Pancreas (tissue), 10 donors: Measurements from ENCODE around the gene PLCG2. TPM values are rescaled to one million over a fixed set of nuclear protein-coding genes. Genes with fewer than 3 reads are reported as not detected.
"Not testable (repeated sequence)": the region's sequence is repeated elsewhere in the genome, so short reads cannot be mapped to it uniquely, and the experiment has no call there.

ENCODE experiments used
- ATAC-seq, 4 donors: fragments of 200-7000 bp; cut with Tn5 transposase; one replicate each; pipeline versions ENCODE4 v1.8.0 to v1.9.1; 2020; ENCODE audit warnings: mild to moderate bottlenecking in 4 of 4, moderate library complexity in 4 of 4
- DNase-seq, 6 donors: peaks; one replicate each; pipeline ENCODE4 v3.0.0-alpha.2; 2020
- FAIRE-seq: peaks from 2 replicates; lab custom pipeline; 2012; peaks lifted over from hg19 to GRCh38; lab: Jason Lieb, UNC
- H3K27ac ChIP-seq, 4 donors: fragments of 200-600 bp; sonication (generic); 1 replicate in 3 of 4; 2 replicates in 1 of 4; pipeline versions ENCODE4 v1.5.0 to v1.8.0; 2020
- H3K27me3 ChIP-seq, 4 donors: fragments of 200-600 bp; one replicate each; pipeline ENCODE4 v1.8.0; 2021
- H3K36me3 ChIP-seq, 3 donors: fragments of 200-600 bp; sonication (generic) in 1 of 3; one replicate each; pipeline versions ENCODE4 v1.5.0 to v1.8.0; 2020 to 2021
- H3K4me1 ChIP-seq, 3 donors: fragments of 200-600 bp; one replicate each; pipeline ENCODE4 v1.8.0; 2021
- H3K4me3 ChIP-seq, 4 donors: fragments of 200-600 bp; sonication (generic) in 2 of 4; one replicate each; pipeline versions ENCODE4 v1.5.0 to v1.8.0; 2020 to 2021
- H3K9me3 ChIP-seq, 4 donors: fragments of 200-600 bp; one replicate each; pipeline ENCODE4 v1.8.0; 2021
- WGBS, 2 donors: extraction: QIAGEN DNeasy Blood & Tissue Kit; methylation state at CpG; one replicate each; pipeline ENCODE4 v1.1.7; 2013; 5-methylcytosine and 5-hydroxymethylcytosine counted together
- intact Hi-C, 3 donors: fragments of 100-400 bp; cut with DNase I; formaldehyde crosslinking; loops; one replicate each; pipeline versions ENCODE4 v1.11.1 to v1.14.2; 2022
- polyA plus RNA-seq, 2 donors: library from polyadenylated mRNA; stranded (reverse); fragments of 200-250 nt; gene quantifications; one replicate each; pipeline ENCODE4 v1.2.3, GENCODE V29; 2013
- total RNA-seq, 6 donors: library from RNA; stranded (reverse); fragmentation: NEBNext Ultra II Directional in 4 of 6; extraction: Animal tissue kit (Norgen Biotek cat#: 25700) in 4 of 6; gene quantifications; one replicate each; pipeline versions ENCODE4 v1.2.1 to v1.2.4, GENCODE V29; 2021 to 2023
- TF ChIP-seq, protein P1 (sequence below), 4 donors: fragments of 200-600 bp; sonication (generic) in 3 of 4; IDR thresholded peaks; one replicate each; pipeline versions ENCODE4 v1.5.0 to v1.8.0; 2021; ENCODE audit warnings: antibody characterized with exemption in 4 of 4
- donor health status: healthy with polysubstance abuse.
- donor health status: DM: no; HTN: no; CAD: no; lungs with moderate emphysema.
- donor health status: DM: no; HTN: no; CAD: no.
- donor health status: control.
- donor health status: control.
- donor health status: Bipolar disorder and iron deficiency.
- donor health status: DM: yes; HTN: yes; CAD: no.
- donor health status: DM: no; HTN: no; CAD: no.
- donor health status: DM: no; HTN: no; CAD: no.
- donor health status: DM: yes; HTN: yes; CAD: no.

The PLCG2 gene
- total and polyA plus RNA-seq, 8 donors = 3.7 to 23.6 (median 8.0) TPM

DNA sequence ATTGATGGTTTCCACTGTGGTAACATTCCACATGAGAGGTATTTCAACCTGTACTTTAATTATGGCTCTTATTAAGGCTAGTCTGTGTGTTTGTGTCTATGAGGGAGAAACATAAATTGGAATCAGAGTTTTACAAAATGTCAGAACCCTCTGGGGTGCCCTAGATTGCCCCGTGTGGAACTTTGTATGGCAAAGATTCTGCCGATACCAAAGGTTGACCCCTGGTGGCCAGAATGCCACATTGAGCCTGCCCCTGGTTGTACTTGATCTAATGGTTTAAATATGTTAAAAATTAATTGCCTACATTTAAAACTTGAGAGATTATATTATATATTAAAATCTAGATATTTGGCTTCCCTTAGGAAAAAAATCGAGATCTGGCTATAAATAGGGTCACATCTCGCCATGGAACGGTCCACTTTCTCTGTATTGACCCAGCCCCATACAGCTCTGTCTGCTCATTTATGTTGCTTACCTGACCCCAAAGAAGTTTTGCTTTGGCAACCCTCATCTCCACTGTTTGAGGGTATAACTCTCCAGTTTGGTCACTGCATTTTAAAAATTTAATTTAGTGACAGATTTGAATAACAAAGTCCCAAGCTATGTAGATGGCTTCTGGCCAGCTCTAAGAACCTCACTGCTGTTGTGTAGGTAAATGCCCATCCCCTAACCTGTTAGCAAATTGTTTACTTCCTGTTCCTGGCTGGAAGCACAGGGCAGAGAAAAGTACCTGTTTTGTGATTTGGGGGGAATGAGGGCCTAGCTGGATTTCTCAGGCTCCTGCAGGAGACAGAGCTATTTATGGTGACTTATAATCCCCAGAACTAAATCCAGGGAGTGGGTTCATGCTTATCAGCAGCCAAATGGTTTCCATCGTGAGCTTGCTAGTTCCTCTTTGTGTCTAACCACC is 95.0 kb downstream of the PLCG2 start:
- peak; percentile 74 to 94 (median 88) for ATAC-seq
- peaks cover 0 to 9% (median 0%) of the 10 kb centered on the region in 3 donors for H3K4me1 ChIP-seq
- 7 to 10% methylated on average over 6 of the region's 6 CpGs for WGBS, 2 donors
- H3K27ac ChIP-seq = peak overlapping the region in 1 of 4 donors; percentile 1
- TF ChIP-seq, protein P1, sequence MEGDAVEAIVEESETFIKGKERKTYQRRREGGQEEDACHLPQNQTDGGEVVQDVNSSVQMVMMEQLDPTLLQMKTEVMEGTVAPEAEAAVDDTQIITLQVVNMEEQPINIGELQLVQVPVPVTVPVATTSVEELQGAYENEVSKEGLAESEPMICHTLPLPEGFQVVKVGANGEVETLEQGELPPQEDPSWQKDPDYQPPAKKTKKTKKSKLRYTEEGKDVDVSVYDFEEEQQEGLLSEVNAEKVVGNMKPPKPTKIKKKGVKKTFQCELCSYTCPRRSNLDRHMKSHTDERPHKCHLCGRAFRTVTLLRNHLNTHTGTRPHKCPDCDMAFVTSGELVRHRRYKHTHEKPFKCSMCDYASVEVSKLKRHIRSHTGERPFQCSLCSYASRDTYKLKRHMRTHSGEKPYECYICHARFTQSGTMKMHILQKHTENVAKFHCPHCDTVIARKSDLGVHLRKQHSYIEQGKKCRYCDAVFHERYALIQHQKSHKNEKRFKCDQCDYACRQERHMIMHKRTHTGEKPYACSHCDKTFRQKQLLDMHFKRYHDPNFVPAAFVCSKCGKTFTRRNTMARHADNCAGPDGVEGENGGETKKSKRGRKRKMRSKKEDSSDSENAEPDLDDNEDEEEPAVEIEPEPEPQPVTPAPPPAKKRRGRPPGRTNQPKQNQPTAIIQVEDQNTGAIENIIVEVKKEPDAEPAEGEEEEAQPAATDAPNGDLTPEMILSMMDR (IDR thresholded peaks at IDR 0.05) = peak; percentile 66 to 81 (median 76)
- H3K27me3 ChIP-seq = peaks cover 0 to 4% (median 0%) of the 10 kb centered on the region in 4 donors
- intact Hi-C loops = no loop called here
- no peaks in the 10 kb centered on the region for H3K9me3 ChIP-seq
- DNase-seq = peak in 5 of 6 donors; percentile 15 to 73 (median 56)
- no peak overlapping the region for H3K4me3 ChIP-seq
- no peak for FAIRE-seq
- no peaks in the 10 kb centered on the region for H3K36me3 ChIP-seq

- FAIRE-seq = no peak
- Histone ChIP-seq H3K4me1 (peaks cover 0 to 9% (median 0%) of the 10 kb centered on the region in 3 donors), H3K4me3 (no peak overlapping the region), H3K36me3 (no peaks in the 10 kb centered on the region), H3K9me3 (no peaks in the 10 kb centered on the region), H3K27me3 (no peaks in the 10 kb centered on the region), H3K27ac (no peak overlapping the region)
- DNase-seq = no peak
- intact Hi-C loops = no loop called here
- WGBS, 2 donors = 63 to 75% methylated on average over 5 of the region's 5 CpGs
- TF ChIP-seq, protein P1 (IDR thresholded peaks at IDR 0.05) = no peak
- ATAC-seq = no peak
Measured at GRCh38 chr16:81875461-81875860, 96.4 kb downstream of the PLCG2 start.

DNA sequence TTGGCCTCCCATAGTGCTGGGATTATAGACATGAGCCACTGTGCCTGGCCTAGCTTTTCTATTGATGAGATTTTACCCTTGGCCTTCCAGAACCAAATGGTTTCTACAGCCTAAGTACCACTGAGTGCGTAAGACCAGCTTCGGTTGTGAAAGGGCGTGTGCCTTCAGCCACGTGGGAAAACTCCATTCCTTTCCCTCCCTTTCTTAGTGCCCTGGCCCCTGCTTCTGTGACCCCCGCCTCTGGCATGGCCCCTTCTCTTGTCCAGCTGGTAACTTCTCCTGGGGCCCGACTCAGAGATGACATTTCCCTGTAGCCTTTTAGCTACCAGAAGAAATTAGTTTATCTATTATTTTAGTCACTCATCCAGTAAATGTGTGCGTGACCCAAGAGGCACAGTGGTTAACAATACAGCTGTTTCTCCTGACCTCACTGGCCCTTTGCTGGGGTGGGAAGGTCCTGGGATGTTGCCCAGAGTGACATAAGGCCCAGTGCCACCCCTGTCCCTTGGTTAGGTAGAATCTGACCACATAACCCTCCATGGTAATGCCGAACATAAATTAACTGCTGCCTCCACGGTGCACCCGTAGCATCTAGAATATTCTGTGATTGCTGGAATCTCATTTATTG is 97.3 kb downstream of the PLCG2 start:
- no peak for DNase-seq
- no peaks in the 10 kb centered on the region for H3K27me3 ChIP-seq
- H3K4me3 ChIP-seq = no peak overlapping the region
- peaks cover 0 to 9% (median 0%) of the 10 kb centered on the region in 3 donors for H3K4me1 ChIP-seq
- no peak for ATAC-seq
- no peak overlapping the region for H3K27ac ChIP-seq
- intact Hi-C loops = no loop called here
- no peaks in the 10 kb centered on the region for H3K9me3 ChIP-seq
- H3K36me3 ChIP-seq = no peaks in the 10 kb centered on the region
- WGBS, 2 donors = 73 to 85% methylated on average over 10 of the region's 10 CpGs
- TF ChIP-seq, protein P1 (IDR thresholded peaks at IDR 0.05) = no peak
- FAIRE-seq = no peak

- intact Hi-C loops, H3K27ac ChIP-seq, H3K36me3 ChIP-seq, H3K4me1 ChIP-seq, H3K27me3 ChIP-seq, H3K4me3 ChIP-seq, ATAC-seq, FAIRE-seq, DNase-seq, H3K9me3 ChIP-seq: not testable (repeated sequence)
- WGBS, 2 donors = 84 to 93% methylated on average over 12 of the region's 12 CpGs
Measured at GRCh38 chr16:81877490-81877889, 98.4 kb downstream of the PLCG2 start.

- H3K4me3 ChIP-seq = no peak overlapping the region
- H3K4me1 ChIP-seq = peaks cover 0 to 9% (median 0%) of the 10 kb centered on the region in 3 donors
- DNase-seq = no peak
- intact Hi-C loops = no loop called here
- WGBS, 2 donors = 62 to 74% methylated on average over 10 of the region's 10 CpGs
- H3K27me3 ChIP-seq = no peaks in the 10 kb centered on the region
- no peaks in the 10 kb centered on the region for H3K36me3 ChIP-seq
- no peak overlapping the region for H3K27ac ChIP-seq
- no peaks in the 10 kb centered on the region for H3K9me3 ChIP-seq
- TF ChIP-seq, protein P1 (IDR thresholded peaks at IDR 0.05) = no peak
- no peak for ATAC-seq
- FAIRE-seq = no peak
Measured at GRCh38 chr16:81878529-81878928, 99.4 kb downstream of the PLCG2 start.
